Measurements from ENCODE around the gene LITAF.

DNA sequence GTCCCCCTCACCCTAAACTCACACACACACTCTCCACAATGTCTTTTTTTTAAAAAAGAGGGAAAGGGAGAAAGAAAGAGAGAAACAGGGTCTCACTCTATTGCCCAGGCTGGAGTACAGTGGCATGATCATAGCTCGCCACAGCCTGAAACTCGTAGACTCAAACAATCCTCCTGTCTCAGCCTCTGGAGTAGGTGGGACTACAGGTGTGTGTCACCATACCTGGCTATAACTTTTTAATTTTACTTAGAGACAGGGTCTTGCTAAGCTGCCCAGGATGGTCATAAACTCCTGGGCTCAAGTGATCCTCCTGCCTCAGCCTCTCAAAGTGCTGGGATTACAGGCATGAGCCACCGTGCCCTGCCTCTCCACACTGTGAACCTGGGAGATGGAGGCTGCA lies 24.9 kb downstream of the LITAF start:
- TF ChIP-seq YY1 (IDR thresholded peaks at IDR 0.05; ENCODE audit: insufficient read depth, insufficient read length) (no peak), ZNF274 (IDR thresholded peaks at IDR 0.05; ENCODE audit: low read depth, low read length) (no peak)
